ENCODE data around the gene TOM1L2.

The TOM1L2 gene

GRCh38 chr17:17844500-17844899, 127.7 kb downstream of the TOM1L2 start:
- no peak for DNase-seq

DNA sequence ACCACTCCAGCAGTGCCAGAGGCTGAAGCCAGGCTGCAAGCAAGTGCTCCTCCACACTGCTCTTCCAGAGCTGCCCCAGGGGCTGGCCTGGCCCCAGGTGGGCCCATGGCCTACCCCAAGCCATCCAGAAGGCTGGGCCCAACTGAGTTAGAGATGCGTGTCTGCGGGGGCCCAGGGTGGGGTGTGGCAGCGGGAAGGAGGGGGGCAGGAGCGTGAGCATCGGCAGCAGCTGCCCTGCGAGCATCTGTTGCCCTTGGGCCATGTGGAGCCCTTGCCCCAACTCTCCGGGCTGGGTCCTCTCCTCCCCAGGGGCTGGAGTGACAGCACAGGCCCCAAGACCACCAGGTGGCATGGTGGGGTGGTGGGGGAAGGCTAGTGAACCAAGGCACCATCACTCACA, 128.1 kb downstream of the TOM1L2 start:
- DNase-seq = no peak

- no peak for DNase-seq
Observed at GRCh38 chr17:17843096-17843495, 129.1 kb downstream of the TOM1L2 start.

- no peak for DNase-seq
Observed at GRCh38 chr17:17842111-17842876, 129.9 kb downstream of the TOM1L2 start.

GRCh38 chr17:17841601-17842025, 130.6 kb downstream of the TOM1L2 start:
- no peak for DNase-seq

GRCh38 chr17:17840751-17841591, 131.2 kb downstream of the TOM1L2 start:
- no peak for DNase-seq

DNA sequence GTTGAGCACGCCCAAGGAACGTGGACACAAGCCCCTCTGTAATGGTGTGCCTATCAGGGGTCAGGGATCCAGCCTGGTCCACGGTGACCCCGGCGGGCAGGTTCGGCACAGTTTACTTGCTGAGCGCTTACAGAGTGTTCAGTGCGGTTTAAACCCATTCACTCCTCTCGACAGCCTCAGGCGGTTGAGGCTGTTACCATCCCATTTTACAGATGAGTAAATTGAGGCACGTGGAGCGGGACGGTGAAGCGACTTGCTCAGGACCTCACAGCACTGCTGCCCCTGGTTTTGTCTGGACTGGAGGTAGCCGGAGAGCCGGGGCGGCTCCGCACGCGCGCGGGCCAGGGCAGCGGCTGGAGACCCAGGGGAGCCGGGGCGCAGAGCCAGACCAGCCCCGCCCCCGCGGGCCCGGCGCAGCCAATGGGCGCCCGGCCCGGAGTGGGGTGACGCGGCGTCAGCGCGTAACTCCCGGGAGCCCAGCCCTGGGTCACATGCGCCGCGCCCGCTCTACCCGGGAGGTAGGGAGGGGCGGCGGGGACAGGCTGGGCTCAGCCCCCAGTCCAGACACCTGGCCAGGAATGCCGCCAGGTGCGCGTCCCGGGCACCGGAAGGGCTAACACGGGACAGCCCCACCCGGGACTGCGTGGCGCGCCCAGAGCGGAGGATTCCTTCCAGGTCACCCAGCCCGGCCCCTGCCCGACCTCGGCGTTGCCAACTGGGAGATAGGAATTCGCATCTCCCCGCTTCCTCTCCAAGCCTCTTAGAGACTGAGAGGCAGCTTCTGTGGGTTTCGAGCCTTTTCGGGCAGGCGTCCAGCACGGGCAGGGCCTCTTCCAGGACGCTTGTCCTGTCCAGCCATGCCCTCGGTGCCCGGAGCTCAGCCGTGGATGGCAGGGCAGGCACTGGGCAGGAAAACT, 132.2 kb downstream of the TOM1L2 start:
- DNase-seq = peak; percentile 69

- no peak for DNase-seq
Observed at GRCh38 chr17:17837966-17838962, 133.9 kb downstream of the TOM1L2 start.

- no peak for DNase-seq
Observed at GRCh38 chr17:17837380-17837821, 134.8 kb downstream of the TOM1L2 start.

GRCh38 chr17:17836818-17837379, 135.3 kb downstream of the TOM1L2 start, which contains the start of gene SREBF1:
Gene SREBF1 (minus strand): TSS chr17:17836986. CDS start chr17:17836817, 169 bp downstream.
- peak; percentile 41 for DNase-seq

DNA sequence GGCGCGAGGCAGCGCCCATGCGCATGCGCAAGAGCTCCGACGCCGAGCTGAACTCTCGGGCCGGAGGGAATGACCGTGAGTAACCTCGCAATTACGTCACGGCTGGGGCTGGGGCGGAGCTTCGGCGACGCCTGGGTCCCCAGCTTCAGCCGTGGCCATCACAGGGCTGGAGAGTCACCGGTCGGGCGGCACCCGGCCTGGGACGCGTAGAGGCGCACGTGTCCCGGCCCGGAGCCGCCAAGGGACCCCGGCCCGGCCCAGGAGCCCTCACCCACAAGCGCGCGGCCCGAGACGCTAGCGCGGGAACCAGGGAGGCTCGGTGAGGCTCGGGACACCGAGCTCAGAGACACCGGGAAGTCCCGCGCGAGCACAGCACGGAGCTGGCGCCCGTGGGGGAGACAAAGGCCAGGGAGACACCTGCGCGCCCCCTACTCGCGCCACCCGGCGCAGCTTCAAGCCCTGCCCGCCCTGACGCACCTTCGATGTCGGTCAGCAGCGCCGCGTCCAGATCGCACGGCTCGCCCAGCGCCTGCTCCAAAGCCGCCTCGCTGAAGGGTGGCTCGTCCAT, 135.9 kb downstream of the TOM1L2 start:
- DNase-seq = peak; percentile 94

DNA sequence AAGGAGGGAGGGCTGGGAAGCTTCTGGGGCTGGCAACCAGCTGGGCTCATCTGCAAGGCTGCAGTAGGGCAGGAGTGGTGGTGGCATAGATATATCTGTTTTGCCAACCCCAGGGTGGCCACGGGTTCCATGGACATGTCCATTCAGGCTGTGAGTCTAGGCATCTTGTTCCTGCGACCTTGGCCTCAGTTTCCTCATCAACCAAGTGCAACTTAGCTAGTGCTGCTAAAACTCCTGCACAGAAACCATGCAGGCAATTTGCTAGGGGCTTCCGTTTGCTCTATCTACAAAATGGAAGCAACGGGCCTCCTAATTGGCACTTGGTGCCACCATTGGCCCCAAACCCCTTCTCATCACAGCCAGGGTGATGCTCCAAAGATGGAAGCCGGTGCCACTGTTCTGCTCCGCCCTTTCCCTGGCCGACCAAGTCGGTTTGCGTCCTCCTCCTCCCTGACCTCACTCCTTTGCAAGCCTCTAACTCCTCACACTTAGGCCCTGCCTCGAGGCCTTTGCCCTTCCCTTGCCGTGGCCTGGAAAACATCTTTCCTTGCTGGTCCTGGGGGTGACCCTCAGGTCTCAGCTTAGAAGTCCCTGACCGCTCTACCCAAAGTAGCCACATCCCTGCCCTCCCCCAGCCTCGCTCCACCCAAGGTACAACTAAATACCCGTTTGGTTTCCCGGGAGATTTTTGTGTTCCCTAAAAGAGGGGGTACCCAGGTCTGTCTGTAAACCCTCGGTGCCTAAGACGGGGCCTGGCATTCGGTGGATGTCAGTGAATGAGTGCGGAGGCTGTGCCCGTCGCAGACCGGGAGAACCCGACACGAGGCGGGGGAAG, 136.6 kb downstream of the TOM1L2 start:
- no peak for DNase-seq

- DNase-seq = no peak
Observed at GRCh38 chr17:17834974-17835373, 137.2 kb downstream of the TOM1L2 start.

DNA sequence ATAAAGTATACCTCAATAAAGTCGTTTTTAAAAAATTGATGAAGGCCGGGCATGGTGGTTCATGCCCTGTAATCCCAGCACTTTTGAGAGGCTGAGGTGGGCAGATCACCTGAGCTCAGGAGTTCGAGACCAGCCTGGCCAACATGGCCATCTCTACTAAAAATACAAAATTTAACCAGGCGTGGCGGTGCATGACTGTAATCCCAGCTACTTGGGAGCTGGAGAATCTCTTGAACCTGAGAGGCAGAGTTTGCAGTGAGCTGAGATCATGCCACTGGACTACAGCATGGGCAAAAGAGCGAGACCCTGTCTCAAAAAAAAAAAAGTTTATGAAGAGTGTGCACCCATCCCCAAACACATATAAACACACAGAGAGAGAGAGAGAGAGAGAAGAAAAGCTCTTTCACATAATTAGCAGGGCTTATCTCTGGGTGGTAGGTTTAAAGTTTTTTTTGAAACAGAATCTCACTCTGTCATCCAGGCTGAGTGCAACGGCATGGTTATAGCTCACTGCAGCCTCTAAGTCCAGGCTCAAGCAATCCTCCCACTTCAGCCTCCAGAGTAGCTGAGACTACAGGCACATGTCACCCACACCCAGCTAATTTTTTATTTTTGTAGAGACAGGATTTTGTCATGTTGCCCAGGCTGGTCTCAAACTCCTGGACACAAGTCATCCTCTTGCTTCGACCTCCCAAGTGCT, 138.4 kb downstream of the TOM1L2 start:
- no peak for DNase-seq

- DNase-seq = no peak
Observed at GRCh38 chr17:17832032-17832363, 140.2 kb downstream of the TOM1L2 start.

DNA sequence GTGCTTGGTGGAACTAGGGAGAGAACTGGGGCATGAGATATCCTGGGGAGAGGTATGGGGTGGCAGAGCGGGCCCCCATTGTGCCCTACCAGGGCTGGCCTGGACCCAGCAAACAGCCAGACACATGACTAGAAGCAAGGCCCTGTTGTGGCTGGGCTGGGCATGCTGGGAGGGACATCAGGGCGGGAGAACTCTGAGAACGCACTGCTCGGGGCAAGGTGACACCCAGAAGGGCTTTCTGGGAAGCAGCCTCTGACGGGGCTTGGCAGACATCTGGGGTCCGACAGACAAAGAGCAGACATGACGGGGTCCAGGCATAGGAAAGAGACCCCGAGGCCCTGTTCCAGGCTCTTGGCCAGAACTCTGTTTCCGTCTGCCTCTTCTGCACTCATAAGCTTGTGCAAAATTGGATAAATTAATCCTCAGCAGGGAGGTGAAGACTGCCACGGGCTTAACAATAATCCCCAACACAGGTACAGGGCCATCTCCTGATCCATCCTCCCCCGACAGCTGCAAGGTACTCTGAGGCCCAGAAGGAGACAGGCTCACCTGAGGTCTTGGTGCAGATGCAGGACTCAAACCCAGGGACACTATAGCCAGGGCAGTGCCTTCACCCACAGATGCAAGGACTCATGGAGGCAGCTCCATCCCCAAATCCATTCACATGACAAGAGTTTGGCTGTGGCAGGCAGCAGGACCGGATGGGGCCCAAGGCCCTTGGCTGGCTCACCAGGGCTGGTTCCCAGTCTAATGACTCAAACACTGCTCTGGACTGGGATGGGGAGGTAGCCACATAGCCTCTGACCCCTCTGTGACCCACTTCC, 140.8 kb downstream of the TOM1L2 start:
- no peak for DNase-seq

DNA sequence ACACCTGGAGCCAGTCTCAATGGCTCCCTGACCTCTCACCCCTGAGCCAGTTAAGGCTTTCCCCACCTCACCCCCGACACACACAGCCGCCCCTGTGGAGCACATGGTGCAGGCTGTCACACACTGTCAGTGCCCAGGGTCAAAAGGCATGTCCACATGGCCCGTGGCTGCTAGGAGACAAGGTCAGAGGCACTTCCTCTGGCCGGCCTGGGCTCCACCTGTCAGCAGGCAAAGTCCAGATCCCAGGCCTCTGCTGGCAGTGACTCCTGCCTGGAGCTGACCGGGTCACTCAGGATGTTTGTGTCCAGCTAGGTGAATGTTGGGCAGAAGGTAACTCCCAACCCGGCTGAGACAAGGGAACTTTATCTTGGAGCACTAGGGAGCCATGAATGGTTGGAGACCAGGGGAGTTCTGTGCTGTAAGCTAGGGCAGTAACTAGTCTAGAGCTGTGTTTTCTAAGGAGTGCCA, 141.4 kb downstream of the TOM1L2 start:
- no peak for DNase-seq

DNA sequence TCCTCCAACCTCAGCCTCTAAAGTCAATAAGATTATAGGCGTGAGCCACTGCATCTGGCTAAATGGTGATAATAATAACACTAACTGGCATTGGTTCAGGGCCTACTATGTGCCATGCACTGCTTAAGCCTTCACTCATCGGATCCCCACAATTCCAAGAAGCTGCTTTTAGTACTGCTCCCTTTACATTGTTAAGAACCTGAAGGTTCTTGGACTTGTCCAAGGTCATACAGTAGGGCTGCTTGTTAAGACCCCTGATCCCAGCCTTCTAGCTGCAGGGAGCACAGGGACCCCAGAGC, 142.0 kb downstream of the TOM1L2 start:
- DNase-seq = no peak
